HepG2 (cell line): ENCODE measurements around the gene AJM1. TPM values are rescaled to one million over a fixed set of nuclear protein-coding genes. Genes with fewer than 3 reads are reported as not detected.

Source experiments
- AHR ChIP-seq: IDR thresholded peaks from 2 replicates; pipeline ENCODE4 v1.6.1; 2018; ENCODE audit warnings: missing genetic modification reagents, missing compliant biosample characterization
- CSRNP2 ChIP-seq: sonication (generic); formaldehyde crosslinking; conservative IDR thresholded peaks from 2 replicates; pipeline ENCODE4 v1.8.0; 2022; ENCODE audit warnings: low read depth, missing genetic modification reagents
- DPF2 ChIP-seq: sonication (generic); formaldehyde crosslinking; IDR thresholded peaks from 2 replicates; pipeline ENCODE4 v1.4.0; 2020; ENCODE audit warnings: mild to moderate bottlenecking, low read depth, missing genetic modification reagents, borderline replicate concordance
- FOXC1 ChIP-seq: sonication (generic); formaldehyde crosslinking; IDR thresholded peaks from 2 replicates; pipeline ENCODE4 v1.8.0; 2022; ENCODE audit warnings: mild to moderate bottlenecking, missing genetic modification reagents, borderline replicate concordance
- FOXM1 ChIP-seq: sonication (generic); formaldehyde crosslinking; IDR thresholded peaks from 2 replicates; pipeline ENCODE4 v1.5.0; 2020; ENCODE audit warnings: missing genetic modification reagents
- HNF1A ChIP-seq, 2 experiments: sonication (generic) in 1 of 2; formaldehyde crosslinking in 1 of 2; IDR thresholded peaks; 2 replicates each; pipeline versions ENCODE4 v1.4.0 to v1.6.1; 2016 to 2020; ENCODE audit warnings: borderline replicate concordance in 1 of 2, low read depth in 1 of 2, mild to moderate bottlenecking in 1 of 2, missing genetic modification reagents in 1 of 2
- HNRNPLL ChIP-seq: fragments of 200-400 bp; formaldehyde crosslinking; IDR thresholded peaks from 2 replicates; pipeline ENCODE4 v1.6.1; 2017; ENCODE audit warnings: mild to moderate bottlenecking, low read depth, low read length; ENCODE audit not compliant: poor library complexity, severe bottlenecking
- NAIF1 ChIP-seq: sonication (generic); formaldehyde crosslinking; IDR thresholded peaks from 2 replicates; pipeline ENCODE4 v1.5.0; 2020; ENCODE audit warnings: mild to moderate bottlenecking, missing genetic modification reagents, borderline replicate concordance
- NRL ChIP-seq: sonication (generic); formaldehyde crosslinking; IDR thresholded peaks from 2 replicates; pipeline ENCODE4 v1.5.0; 2020; ENCODE audit warnings: missing genetic modification reagents, mild to moderate bottlenecking, moderate library complexity, borderline replicate concordance
- U2AF1 ChIP-seq: fragments of 200-400 bp; formaldehyde crosslinking; optimal IDR thresholded peaks from 2 replicates; pipeline ENCODE3; 2017; ENCODE audit warnings: mild to moderate bottlenecking, low read depth, low read length
- ZNF230 ChIP-seq: sonication (generic); formaldehyde crosslinking; IDR thresholded peaks from 2 replicates; pipeline ENCODE4 v1.4.0; 2020; ENCODE audit warnings: mild to moderate bottlenecking, missing genetic modification reagents
- ZNF256 ChIP-seq: sonication (generic); formaldehyde crosslinking; conservative IDR thresholded peaks from 2 replicates; pipeline ENCODE4 v1.4.0; 2020; ENCODE audit warnings: missing genetic modification reagents
- ZNF276 ChIP-seq: sonication (generic); formaldehyde crosslinking; IDR thresholded peaks from 2 replicates; pipeline ENCODE4 v1.4.0; 2020; ENCODE audit warnings: mild to moderate bottlenecking, low read depth, missing genetic modification reagents
- ZNF556 ChIP-seq: sonication (generic); formaldehyde crosslinking; IDR thresholded peaks from 2 replicates; pipeline ENCODE4 v1.4.0; 2020; ENCODE audit warnings: mild to moderate bottlenecking, missing genetic modification reagents, borderline replicate concordance
- ZNF644 ChIP-seq: IDR thresholded peaks from 2 replicates; pipeline ENCODE4 v1.6.1; 2016; ENCODE audit warnings: low read depth
- ZNF710 ChIP-seq: sonication (generic); formaldehyde crosslinking; IDR thresholded peaks from 2 replicates; pipeline ENCODE4 v1.5.0; 2020; ENCODE audit warnings: mild to moderate bottlenecking, missing genetic modification reagents, borderline replicate concordance
- ZNF749 ChIP-seq: sonication (generic); formaldehyde crosslinking; IDR thresholded peaks from 2 replicates; pipeline ENCODE4 v1.8.0; 2022; ENCODE audit warnings: mild to moderate bottlenecking, missing genetic modification reagents, moderate library complexity, borderline replicate concordance
- polyA plus RNA-seq, 8 experiments: library from polyadenylated mRNA; depleted of rRNA in 3 of 8; stranded (reverse) in 7 of 8; unstranded in 1 of 8; fragments of >200 nt; fragmentation: Illumina TruSeq in 4 of 8; extraction: Trizol in 4 of 8; gene quantifications; 2 replicates each; pipeline versions ENCODE4 v1.2.1 to v1.2.3, GENCODE V29; 2011 to 2016; ENCODE audit warnings: low read depth in 4 of 8, missing spikeins in 1 of 8, mixed read lengths in 1 of 8; ENCODE audit not compliant: insufficient read depth in 1 of 8
- total RNA-seq, 5 experiments: library from RNA; depleted of rRNA; stranded (reverse); fragments of >200 nt; fragmentation: Illumina TruSeq; extraction: Trizol; gene quantifications; 2 replicates each; pipeline ENCODE4 v1.2.3, GENCODE V29; 2016; ENCODE audit warnings: low read depth in 1 of 5

The AJM1 gene
- total and polyA plus RNA-seq, 2 of the 13 experiments (the other 11 are each of a cell fraction or from before 2014, with no cell fraction given), result 1.1 to 1.2 TPM

- TF ChIP-seq CSRNP2 (no peak), DPF2 (CRISPR knock-in tag) (peak; percentile 32), HNF1A (IDR thresholded peaks at IDR 0.05; ENCODE audit: low read depth) (peak; percentile 42; the same call in 1 of the 2 replicates), HNF1A (CRISPR knock-in tag; IDR thresholded peaks at IDR 0.05; ENCODE audit: borderline replicate concordance) (peak; percentile 55; the same call in 1 of the 2 replicates), ZNF710 (0 out of 2 replicates have a peak, but pooled peaks have one; percentile 55), NRL (CRISPR knock-in tag) (peak; percentile 27; the same call in 1 of the 2 replicates), ZNF230 (CRISPR knock-in tag) (no peak; the same call in 1 of the 2 replicates), HNRNPLL (peak; percentile 51), FOXC1 (CRISPR knock-in tag) (0 out of 2 replicates have a peak, but pooled peaks have one; percentile 4), ZNF256 (CRISPR knock-in tag) (no peak), ZNF644 (CRISPR knock-in tag) (peak; percentile 57; the same call in 1 of the 2 replicates), AHR (CRISPR knock-in tag) (no peak), ZNF276 (peak; percentile 63; the same call in 1 of the 2 replicates), ZNF749 (CRISPR knock-in tag) (no peak), U2AF1 (no peak), NAIF1 (no peak), ZNF556 (CRISPR knock-in tag) (peak; percentile 61), FOXM1 (CRISPR knock-in tag) (no peak)
Observed at GRCh38 chr9:136882109-136882946, 40.0 kb downstream of the AJM1 start (continued).
